Mesendoderm (in vitro differentiated cells): ENCODE results near the gene UQCR11.

ENCODE experiments used
- DNase-seq: peaks from one replicate; pipeline ENCODE4 v3.0.0; 2013
- H2AK5ac ChIP-seq: 2 replicates; pipeline ENCODE4 v1.6.1; 2013; ENCODE audit warnings: low read length, inconsistent platforms
- H2BK120ac ChIP-seq: 2 replicates; pipeline ENCODE4 v1.6.1; 2013; ENCODE audit warnings: low read depth, mild to moderate bottlenecking, low read length, moderate library complexity, mixed read lengths
- H2BK15ac ChIP-seq: replicated peaks from 2 replicates; pipeline ENCODE4 v1.6.1; 2013; ENCODE audit warnings: low read depth, mild to moderate bottlenecking, moderate library complexity
- H2BK5ac ChIP-seq: 2 replicates; pipeline ENCODE4 v1.6.1; 2013; ENCODE audit warnings: low read length, inconsistent platforms
- H3K18ac ChIP-seq: 2 replicates; pipeline ENCODE4 v1.6.1; 2013; ENCODE audit warnings: mild to moderate bottlenecking, low read length, mixed read lengths
- H3K23ac ChIP-seq: one replicate; pipeline ENCODE4 v1.6.1; 2013; ENCODE audit warnings: low read length
- H3K27ac ChIP-seq: 2 replicates; pipeline ENCODE4 v1.5.1; 2013; ENCODE audit warnings: low read depth, mild to moderate bottlenecking, inconsistent platforms, low read length, moderate library complexity
- H3K27me3 ChIP-seq: 2 replicates; pipeline ENCODE4 v1.6.1; 2013; ENCODE audit warnings: low read length, control low read depth, mild to moderate bottlenecking, inconsistent platforms; ENCODE audit not compliant: insufficient read depth, poor library complexity
- H3K36me3 ChIP-seq: 2 replicates; pipeline ENCODE4 v1.6.1; 2013; ENCODE audit warnings: low read length, inconsistent platforms; ENCODE audit not compliant: control insufficient read depth, insufficient read depth
- H3K4ac ChIP-seq: one replicate; pipeline ENCODE4 v1.6.1; 2013; ENCODE audit warnings: low read depth, mild to moderate bottlenecking, low read length, moderate library complexity
- H3K4me1 ChIP-seq: 2 replicates; pipeline ENCODE4 v1.6.1; 2013; ENCODE audit warnings: low read depth, low read length, inconsistent platforms; ENCODE audit not compliant: control insufficient read depth
- H3K4me2 ChIP-seq: 2 replicates; pipeline ENCODE4 v1.6.1; 2013; ENCODE audit warnings: low read length
- H3K4me3 ChIP-seq: 2 replicates; pipeline ENCODE4 v1.5.1; 2013; ENCODE audit warnings: mild to moderate bottlenecking, low read length
- H3K56ac ChIP-seq: one replicate; pipeline ENCODE4 v1.6.1; 2013; ENCODE audit warnings: low read length
- H3K79me1 ChIP-seq: 2 replicates; pipeline ENCODE4 v1.6.1; 2013; ENCODE audit warnings: low read length, inconsistent platforms
- H3K79me2 ChIP-seq: 2 replicates; pipeline ENCODE4 v1.6.1; 2013; ENCODE audit warnings: mild to moderate bottlenecking, low read length; ENCODE audit not compliant: control insufficient read depth, insufficient read depth
- H3K9ac ChIP-seq: 2 replicates; pipeline ENCODE4 v1.6.1; 2013; ENCODE audit warnings: low read length, inconsistent platforms
- H4K5ac ChIP-seq: one replicate; pipeline ENCODE4 v1.6.1; 2013; ENCODE audit warnings: low read length
- H4K8ac ChIP-seq: one replicate; pipeline ENCODE4 v1.6.1; 2013; ENCODE audit warnings: low read depth, mild to moderate bottlenecking, control low read depth, low read length, moderate library complexity
- WGBS: extraction: QIAGEN DNeasy Blood & Tissue Kit; methylation state at CpG from one replicate; pipeline ENCODE4 v1.1.7; 2013; ENCODE audit warnings: low lambda C conversion rate, missing lambda C conversion rate; ENCODE audit not compliant: insufficient coverage; ENCODE audit errors: extremely low coverage; 5-methylcytosine and 5-hydroxymethylcytosine counted together

Gene UQCR11

GRCh38 chr19:1615156-1615765, 10.0 kb upstream of the UQCR11 start:
- Histone ChIP-seq H4K8ac (no peak overlapping the region), H2BK120ac (no peak overlapping the region), H3K27me3 (no peaks in the 10 kb centered on the region), H3K79me1 (peaks cover 3% of the 10 kb centered on the region), H3K23ac (no peak overlapping the region), H3K79me2 (no peaks in the 10 kb centered on the region), H3K36me3 (peaks cover 36% of the 10 kb centered on the region), H3K4me1 (no peaks in the 10 kb centered on the region), H3K27ac (no peak overlapping the region), H2BK15ac (no peak overlapping the region), H3K4me3 (no peak overlapping the region), H3K9ac (no peak overlapping the region), H3K18ac (no peak overlapping the region), H2AK5ac (no peak overlapping the region), H3K56ac (no peak overlapping the region), H3K4ac (no peak overlapping the region), H4K5ac (no peak overlapping the region), H2BK5ac (no peak overlapping the region), H3K4me2 (no peak overlapping the region)
- WGBS, result no CpG with 5 or more reads among the region's 41 CpGs
- no peak for DNase-seq

- Histone ChIP-seq H3K4me2 (no peak overlapping the region), H2BK120ac (no peak overlapping the region), H3K79me2 (no peaks in the 10 kb centered on the region), H2BK5ac (no peak overlapping the region), H3K36me3 (peaks cover 37% of the 10 kb centered on the region), H3K27ac (no peak overlapping the region), H3K4ac (no peak overlapping the region), H3K4me1 (no peaks in the 10 kb centered on the region), H3K9ac (no peak overlapping the region), H4K5ac (no peak overlapping the region), H3K23ac (no peak overlapping the region), H3K56ac (no peak overlapping the region), H3K79me1 (peaks cover 3% of the 10 kb centered on the region), H2AK5ac (no peak overlapping the region), H3K27me3 (no peaks in the 10 kb centered on the region), H2BK15ac (no peak overlapping the region), H3K4me3 (no peak overlapping the region), H3K18ac (no peak overlapping the region), H4K8ac (no peak overlapping the region)
- no CpG with 5 or more reads among the region's 32 CpGs for WGBS
- DNase-seq, result no peak
Observed at GRCh38 chr19:1613808-1614570, 8.7 kb upstream of the UQCR11 start.

GRCh38 chr19:1613146-1613545, 7.9 kb upstream of the UQCR11 start:
- no peak overlapping the region for H3K9ac ChIP-seq
- H3K36me3 ChIP-seq, result peaks cover 37% of the 10 kb centered on the region
- no CpG with 5 or more reads among the region's 9 CpGs for WGBS

GRCh38 chr19:1612114-1613086, 7.1 kb upstream of the UQCR11 start:
- Histone ChIP-seq H3K27ac (no peak overlapping the region), H2BK5ac (no peak overlapping the region), H3K4me3 (no peak overlapping the region), H2BK15ac (no peak overlapping the region), H3K79me2 (no peaks in the 10 kb centered on the region), H3K4me1 (no peaks in the 10 kb centered on the region), H3K56ac (no peak overlapping the region), H3K18ac (no peak overlapping the region), H3K36me3 (peaks cover 33% of the 10 kb centered on the region), H2AK5ac (no peak overlapping the region), H3K27me3 (no peaks in the 10 kb centered on the region), H3K23ac (no peak overlapping the region), H4K8ac (no peak overlapping the region), H3K9ac (no peak overlapping the region), H4K5ac (no peak overlapping the region), H3K4me2 (no peak overlapping the region), H3K79me1 (no peaks in the 10 kb centered on the region), H2BK120ac (no peak overlapping the region), H3K4ac (no peak overlapping the region)
- no peak for DNase-seq
- no CpG with 5 or more reads among the region's 39 CpGs for WGBS

More at GRCh38 chr19:1613146-1613545, 7.9 kb upstream of the UQCR11 start:
- H3K4ac ChIP-seq, result no peak overlapping the region
- no peaks in the 10 kb centered on the region for H3K4me1 ChIP-seq
- no peak overlapping the region for H2BK120ac ChIP-seq
- H2BK15ac ChIP-seq, result no peak overlapping the region
- DNase-seq, result no peak
- no peak overlapping the region for H4K5ac ChIP-seq
- no peak overlapping the region for H3K4me3 ChIP-seq
- no peak overlapping the region for H3K27ac ChIP-seq
- H3K23ac ChIP-seq, result no peak overlapping the region
- no peak overlapping the region for H3K18ac ChIP-seq
- H2BK5ac ChIP-seq, result no peak overlapping the region
- peaks cover 1% of the 10 kb centered on the region for H3K79me1 ChIP-seq
- H3K27me3 ChIP-seq, result no peaks in the 10 kb centered on the region
- no peak overlapping the region for H2AK5ac ChIP-seq
- H3K56ac ChIP-seq, result no peak overlapping the region
- no peak overlapping the region for H3K4me2 ChIP-seq
- H4K8ac ChIP-seq, result no peak overlapping the region
- H3K79me2 ChIP-seq, result no peaks in the 10 kb centered on the region

- H4K5ac ChIP-seq, result no peak overlapping the region
- no peak overlapping the region for H3K4ac ChIP-seq
- H3K23ac ChIP-seq, result no peak overlapping the region
- H3K9ac ChIP-seq, result no peak overlapping the region
- H3K79me1 ChIP-seq, result no peaks in the 10 kb centered on the region
- no peak overlapping the region for H3K4me3 ChIP-seq
- H3K36me3 ChIP-seq, result peaks cover 27% of the 10 kb centered on the region
- no peaks in the 10 kb centered on the region for H3K27me3 ChIP-seq
- no peaks in the 10 kb centered on the region for H3K4me1 ChIP-seq
- H2BK15ac ChIP-seq, result no peak overlapping the region
- H2BK120ac ChIP-seq, result no peak overlapping the region
- no peak overlapping the region for H3K18ac ChIP-seq
- H4K8ac ChIP-seq, result no peak overlapping the region
- no peak overlapping the region for H3K56ac ChIP-seq
- WGBS, result no CpG with 5 or more reads among the region's 15 CpGs
- H3K4me2 ChIP-seq, result no peak overlapping the region
- DNase-seq, result no peak
- H3K27ac ChIP-seq, result no peak overlapping the region
- no peaks in the 10 kb centered on the region for H3K79me2 ChIP-seq
- no peak overlapping the region for H2AK5ac ChIP-seq
- no peak overlapping the region for H2BK5ac ChIP-seq
Observed at GRCh38 chr19:1611353-1611752, 6.1 kb upstream of the UQCR11 start.
